ENCODE results near the gene SURF1. TPM values are rescaled to one million over a fixed set of nuclear protein-coding genes. Genes with fewer than 3 reads are reported as not detected.

The SURF1 gene
- total RNA-seq, 1 donor from 2014 or later, result 30.0 TPM

DNA sequence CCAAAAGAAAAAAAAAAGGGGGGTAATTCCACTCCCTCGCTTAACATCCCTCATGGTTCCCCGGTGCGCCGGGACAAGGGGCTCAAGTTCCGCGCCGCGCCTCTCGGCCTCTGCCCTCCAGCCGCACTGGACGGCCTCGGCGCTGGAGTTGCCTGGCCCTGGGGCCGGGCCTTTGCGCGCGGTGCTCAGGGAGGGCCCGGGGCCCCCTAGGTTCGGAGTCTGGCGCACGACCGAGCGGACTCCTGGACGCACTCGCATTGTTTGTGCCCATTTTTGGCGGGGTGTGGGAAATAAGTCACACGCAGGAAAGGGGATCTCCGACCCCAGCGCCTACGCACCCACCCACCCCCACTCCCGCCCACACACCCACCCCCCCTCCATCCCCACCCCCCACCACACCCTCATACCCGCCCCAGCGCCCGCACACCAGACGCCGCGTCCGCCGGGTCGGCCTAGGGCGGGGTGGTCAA, 8.7 kb downstream of the SURF1 start:
- TF ChIP-seq, protein P1, sequence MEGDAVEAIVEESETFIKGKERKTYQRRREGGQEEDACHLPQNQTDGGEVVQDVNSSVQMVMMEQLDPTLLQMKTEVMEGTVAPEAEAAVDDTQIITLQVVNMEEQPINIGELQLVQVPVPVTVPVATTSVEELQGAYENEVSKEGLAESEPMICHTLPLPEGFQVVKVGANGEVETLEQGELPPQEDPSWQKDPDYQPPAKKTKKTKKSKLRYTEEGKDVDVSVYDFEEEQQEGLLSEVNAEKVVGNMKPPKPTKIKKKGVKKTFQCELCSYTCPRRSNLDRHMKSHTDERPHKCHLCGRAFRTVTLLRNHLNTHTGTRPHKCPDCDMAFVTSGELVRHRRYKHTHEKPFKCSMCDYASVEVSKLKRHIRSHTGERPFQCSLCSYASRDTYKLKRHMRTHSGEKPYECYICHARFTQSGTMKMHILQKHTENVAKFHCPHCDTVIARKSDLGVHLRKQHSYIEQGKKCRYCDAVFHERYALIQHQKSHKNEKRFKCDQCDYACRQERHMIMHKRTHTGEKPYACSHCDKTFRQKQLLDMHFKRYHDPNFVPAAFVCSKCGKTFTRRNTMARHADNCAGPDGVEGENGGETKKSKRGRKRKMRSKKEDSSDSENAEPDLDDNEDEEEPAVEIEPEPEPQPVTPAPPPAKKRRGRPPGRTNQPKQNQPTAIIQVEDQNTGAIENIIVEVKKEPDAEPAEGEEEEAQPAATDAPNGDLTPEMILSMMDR (IDR thresholded peaks at IDR 0.05; ENCODE audit: unreplicated experiment), result no peak
- Mint-ChIP-seq H3K4me3 (peak overlapping the region; percentile 100), H3K27me3 (ENCODE audit: low read depth) (no peaks in the 10 kb centered on the region), H3K36me3 (peaks cover 19% of the 10 kb centered on the region), H3K27ac (no peak overlapping the region), H3K4me1 (peaks cover 23% of the 10 kb centered on the region), H3K9me3 (no peaks in the 10 kb centered on the region)
- DNase-seq (ENCODE audit: low spot score in 2 of 2, unreplicated experiment in 2 of 2), result peak in 1 of 2 experiments; percentile 57

DNA sequence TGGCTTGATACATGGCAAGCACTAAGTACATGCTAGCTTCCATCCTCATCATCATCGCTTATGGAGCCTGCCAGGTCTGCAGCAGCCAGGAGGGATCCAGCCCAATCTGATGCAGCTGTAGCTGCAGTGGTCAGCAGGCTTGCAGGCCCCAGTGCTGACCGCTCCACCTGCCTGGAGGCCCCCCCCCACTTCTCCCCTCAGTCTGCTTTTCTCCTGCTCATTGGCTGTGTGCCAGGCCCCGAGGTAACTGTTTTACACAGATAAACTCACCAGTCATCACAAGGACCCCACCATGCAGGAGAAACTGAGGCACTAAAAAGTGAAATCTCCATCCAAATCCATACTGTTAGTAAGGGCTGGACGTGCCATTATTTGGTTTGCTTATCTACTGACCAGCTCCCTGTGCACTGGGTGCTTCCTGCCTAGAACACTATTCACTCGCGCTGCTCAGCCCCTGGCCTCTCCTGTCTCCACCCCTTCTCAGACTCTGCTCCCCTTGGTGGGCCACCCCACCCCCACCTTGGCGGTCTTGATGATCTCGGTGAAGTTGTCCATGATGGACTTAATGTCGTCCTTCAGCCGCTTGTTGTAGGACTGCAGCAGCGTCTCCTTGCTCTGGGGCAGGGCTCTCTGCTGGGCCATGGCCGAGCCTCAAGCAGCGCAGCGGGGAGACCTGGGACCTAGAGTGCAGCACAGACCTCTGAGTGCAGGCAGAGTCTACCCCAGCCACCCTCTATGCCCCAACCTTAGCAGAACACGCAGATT, 10.1 kb downstream of the SURF1 start:
- H3K27me3 Mint-ChIP-seq (ENCODE audit: low read depth), result no peaks in the 10 kb centered on the region
- peak overlapping the region; percentile 95 for H3K27ac Mint-ChIP-seq
- no peak for DNase-seq (ENCODE audit: low spot score in 2 of 2, unreplicated experiment in 2 of 2)
- H3K9me3 Mint-ChIP-seq, result no peaks in the 10 kb centered on the region
- peaks cover 15% of the 10 kb centered on the region for H3K36me3 Mint-ChIP-seq
- TF ChIP-seq, protein P1 (IDR thresholded peaks at IDR 0.05; ENCODE audit: unreplicated experiment), result no peak
- H3K4me3 Mint-ChIP-seq, result peak overlapping the region; percentile 100
- H3K4me1 Mint-ChIP-seq, result peaks cover 23% of the 10 kb centered on the region

DNA sequence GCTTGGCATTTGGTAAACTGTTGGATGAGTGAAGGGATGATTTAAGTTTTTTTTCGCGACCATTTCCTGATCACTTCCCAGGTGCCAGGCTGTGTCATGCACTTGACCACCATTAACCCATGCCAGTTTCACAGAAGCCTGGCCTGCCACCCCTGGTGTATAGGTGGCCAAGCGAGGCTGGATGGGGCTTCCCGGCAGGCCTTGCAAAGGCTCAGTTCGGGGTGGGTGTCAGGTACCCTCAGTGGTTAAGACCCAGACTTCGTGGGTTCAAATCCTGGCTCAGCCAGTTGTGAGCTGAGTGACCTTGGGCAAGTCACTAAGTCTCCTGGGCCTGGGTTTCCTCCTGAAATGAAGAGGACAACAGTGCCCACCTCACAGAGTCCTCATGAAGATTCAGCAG, 10.7 kb downstream of the SURF1 start:
- Mint-ChIP-seq H3K27ac (no peak overlapping the region), H3K4me3 (no peak overlapping the region), H3K27me3 (ENCODE audit: low read depth) (no peaks in the 10 kb centered on the region), H3K36me3 (peaks cover 17% of the 10 kb centered on the region), H3K4me1 (peaks cover 23% of the 10 kb centered on the region), H3K9me3 (no peaks in the 10 kb centered on the region)
- DNase-seq (ENCODE audit: low spot score in 2 of 2, unreplicated experiment in 2 of 2), result no peak
- TF ChIP-seq, protein P1 (IDR thresholded peaks at IDR 0.05; ENCODE audit: unreplicated experiment), result no peak

DNA sequence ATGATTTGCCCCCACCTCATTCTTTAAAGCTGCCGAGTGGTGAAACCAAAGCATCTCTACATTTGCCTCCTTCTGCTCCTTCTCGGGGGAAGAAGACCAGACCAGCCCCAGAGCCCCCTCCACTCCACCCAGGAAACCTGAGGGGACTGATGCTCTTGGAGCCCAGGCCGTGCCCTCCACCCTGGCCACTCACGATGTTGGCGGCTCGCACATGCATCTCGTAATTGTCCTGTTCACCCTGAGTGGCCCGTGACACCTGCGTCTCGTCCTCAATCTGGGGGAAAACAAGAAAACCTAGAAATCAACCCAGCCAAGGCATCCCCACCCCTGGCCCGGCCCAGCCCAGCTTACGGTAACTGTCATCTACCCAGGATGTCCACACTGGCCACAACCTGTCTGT, 11.3 kb downstream of the SURF1 start:
- Mint-ChIP-seq H3K4me1 (peaks cover 23% of the 10 kb centered on the region), H3K27me3 (ENCODE audit: low read depth) (no peaks in the 10 kb centered on the region), H3K4me3 (no peak overlapping the region), H3K36me3 (peaks cover 15% of the 10 kb centered on the region), H3K9me3 (no peaks in the 10 kb centered on the region), H3K27ac (no peak overlapping the region)
- DNase-seq (ENCODE audit: low spot score in 2 of 2, unreplicated experiment in 2 of 2), result no peak
- TF ChIP-seq, protein P1 (IDR thresholded peaks at IDR 0.05; ENCODE audit: unreplicated experiment), result no peak

DNA sequence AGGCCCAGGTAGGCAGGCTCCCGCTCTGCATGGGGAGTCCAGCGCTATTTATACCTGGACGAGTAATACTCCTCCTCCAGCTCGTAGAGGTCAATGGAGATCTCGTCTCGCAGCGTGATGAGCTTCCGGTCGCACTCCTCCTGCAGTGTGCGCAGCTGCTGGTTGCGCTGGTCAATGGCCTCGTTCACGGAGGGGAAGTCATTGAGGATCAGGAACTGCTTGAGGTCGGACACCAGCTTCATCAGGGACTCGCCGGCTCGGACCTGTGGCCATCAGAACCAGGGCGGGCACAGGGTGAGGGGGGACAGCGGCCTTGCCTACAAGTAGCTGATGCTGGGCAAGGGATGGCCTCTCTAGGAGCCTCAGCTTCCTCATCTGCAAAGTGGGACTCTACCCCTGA, 12.2 kb downstream of the SURF1 start:
- H3K4me3 Mint-ChIP-seq, result no peak overlapping the region
- no peak overlapping the region for H3K27ac Mint-ChIP-seq
- no peaks in the 10 kb centered on the region for H3K9me3 Mint-ChIP-seq
- H3K27me3 Mint-ChIP-seq (ENCODE audit: low read depth), result no peaks in the 10 kb centered on the region
- H3K4me1 Mint-ChIP-seq, result peaks cover 17% of the 10 kb centered on the region
- DNase-seq (ENCODE audit: low spot score in 2 of 2, unreplicated experiment in 2 of 2), result no peak
- H3K36me3 Mint-ChIP-seq, result peaks cover 13% of the 10 kb centered on the region
- TF ChIP-seq, protein P1 (IDR thresholded peaks at IDR 0.05; ENCODE audit: unreplicated experiment), result no peak

Data from mesothelial cell of epicardium (in vitro differentiated cells).